Esophagus muscularis mucosa (tissue), 4 donors: ENCODE results near the gene AOC3. TPM values are rescaled to one million over a fixed set of nuclear protein-coding genes. Genes with fewer than 3 reads are reported as not detected.

Experiments used
- DNase-seq: peaks from one replicate; pipeline ENCODE4 v3.0.0-alpha.2; 2017; ENCODE audit errors: extremely low spot score
- H3K27ac ChIP-seq, 4 donors: fragments of 200-600 bp; sonication (generic); replicated peaks in 1 of 4; 1 replicate in 3 of 4; 2 replicates in 1 of 4; pipeline ENCODE4 v1.5.1; 2016 to 2019; ENCODE audit warnings: mild to moderate bottlenecking in 1 of 4
- H3K27me3 ChIP-seq, 4 donors: fragments of 200-600 bp; sonication (generic); one replicate each; pipeline versions ENCODE4 v1.5.1 to v1.6.0; 2016 to 2019
- H3K36me3 ChIP-seq, 4 donors: fragments of 200-600 bp; sonication (generic); one replicate each; pipeline ENCODE4 v1.5.1; 2016 to 2019
- H3K4me1 ChIP-seq, 4 donors: fragments of 200-600 bp; sonication (generic); one replicate each; pipeline ENCODE4 v1.5.1; 2016 to 2019
- H3K4me3 ChIP-seq, 4 donors: fragments of 200-600 bp; sonication (generic); 1 replicate in 2 of 4; 2 replicates in 2 of 4; pipeline ENCODE4 v1.5.1; 2016 to 2019; ENCODE audit warnings: mild to moderate bottlenecking in 4 of 4, moderate library complexity in 1 of 4
- H3K9me3 ChIP-seq, 4 donors: fragments of 200-600 bp; sonication (generic); 1 replicate in 3 of 4; 2 replicates in 1 of 4; pipeline ENCODE4 v1.5.1; 2016 to 2019
- EP300 ChIP-seq: sonication (generic); formaldehyde crosslinking; IDR thresholded peaks from one replicate; pipeline ENCODE4 v1.6.1; 2017; ENCODE audit warnings: antibody characterized with exemption
- POLR2A ChIP-seq: fragments of 450-650 bp; IDR thresholded peaks from one replicate; pipeline ENCODE4 v1.6.1; 2017; ENCODE audit warnings: antibody characterized with exemption, moderate library complexity, mild to moderate bottlenecking, low read depth
- POLR2AphosphoS5 ChIP-seq, 2 donors: sonication (generic); formaldehyde crosslinking; IDR thresholded peaks; one replicate each; pipeline ENCODE4 v1.6.1; 2017; ENCODE audit warnings: antibody characterized with exemption in 2 of 2
- WGBS: methylation state at CpG from one replicate; pipeline ENCODE4 v1.1.5; 2018; 5-methylcytosine and 5-hydroxymethylcytosine counted together
- intact Hi-C: fragments of 100-400 bp; cut with DNase I; formaldehyde crosslinking; loops from one replicate; pipeline ENCODE4 v1.15.1; 2023
- total RNA-seq, 4 donors: library from RNA; depleted of rRNA; stranded (reverse); fragments of >200 nt; gene quantifications; one replicate each; pipeline versions ENCODE4 v1.1.0 to v1.2.1, GENCODE V29; 2016
- TF ChIP-seq, protein P1 (sequence below), 3 experiments: fragments of 200-600 bp in 2 of 3; fragments of 450-650 bp in 1 of 3; sonication (generic) in 2 of 3; IDR thresholded peaks; one replicate each; pipeline ENCODE4 v1.5.1; 2017 to 2019; ENCODE audit warnings: antibody characterized with exemption in 3 of 3, mild to moderate bottlenecking in 2 of 3, moderate library complexity in 1 of 3

AOC3 gene
- total RNA-seq, 4 donors from 2014 or later: 89.0 to 242 (median 118) TPM

DNA sequence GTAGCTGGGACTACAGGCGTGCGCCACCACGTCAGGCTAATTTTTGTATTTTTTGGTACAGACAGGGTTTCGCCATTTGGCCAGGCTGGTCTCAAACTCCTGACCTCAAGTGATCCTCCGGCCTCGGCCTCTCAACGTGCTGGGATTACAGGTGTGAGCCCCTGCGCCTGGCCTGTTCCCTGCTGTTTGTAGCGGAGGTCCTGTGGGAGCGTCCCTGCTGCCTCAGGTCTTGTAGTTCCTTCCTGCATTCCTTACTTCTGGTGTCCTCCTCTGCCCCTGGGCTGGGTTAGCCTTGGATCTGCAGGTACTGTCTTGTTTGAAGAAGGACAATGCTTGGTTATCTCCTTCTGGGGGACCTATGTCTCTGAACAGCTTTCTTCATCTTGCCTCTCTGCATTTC, 26.0 kb downstream of the AOC3 start:
- 90% methylated on average over 10 of the region's 10 CpGs for WGBS
- intact Hi-C loops: no loop called here
- TF ChIP-seq POLR2AphosphoS5 (IDR thresholded peaks at IDR 0.05) (no peak), POLR2A (no peak), EP300 (no peak)
- TF ChIP-seq, protein P1, sequence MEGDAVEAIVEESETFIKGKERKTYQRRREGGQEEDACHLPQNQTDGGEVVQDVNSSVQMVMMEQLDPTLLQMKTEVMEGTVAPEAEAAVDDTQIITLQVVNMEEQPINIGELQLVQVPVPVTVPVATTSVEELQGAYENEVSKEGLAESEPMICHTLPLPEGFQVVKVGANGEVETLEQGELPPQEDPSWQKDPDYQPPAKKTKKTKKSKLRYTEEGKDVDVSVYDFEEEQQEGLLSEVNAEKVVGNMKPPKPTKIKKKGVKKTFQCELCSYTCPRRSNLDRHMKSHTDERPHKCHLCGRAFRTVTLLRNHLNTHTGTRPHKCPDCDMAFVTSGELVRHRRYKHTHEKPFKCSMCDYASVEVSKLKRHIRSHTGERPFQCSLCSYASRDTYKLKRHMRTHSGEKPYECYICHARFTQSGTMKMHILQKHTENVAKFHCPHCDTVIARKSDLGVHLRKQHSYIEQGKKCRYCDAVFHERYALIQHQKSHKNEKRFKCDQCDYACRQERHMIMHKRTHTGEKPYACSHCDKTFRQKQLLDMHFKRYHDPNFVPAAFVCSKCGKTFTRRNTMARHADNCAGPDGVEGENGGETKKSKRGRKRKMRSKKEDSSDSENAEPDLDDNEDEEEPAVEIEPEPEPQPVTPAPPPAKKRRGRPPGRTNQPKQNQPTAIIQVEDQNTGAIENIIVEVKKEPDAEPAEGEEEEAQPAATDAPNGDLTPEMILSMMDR (IDR thresholded peaks at IDR 0.05): no peak
- no peak for DNase-seq
- Histone ChIP-seq H3K4me1 (peaks cover 0 to 4% (median 0%) of the 10 kb centered on the region in 4 donors), H3K27ac (no peak overlapping the region), H3K9me3 (no peaks in the 10 kb centered on the region), H3K4me3 (no peak overlapping the region), H3K27me3 (no peaks in the 10 kb centered on the region), H3K36me3 (peaks cover 0 to 28% (median 8%) of the 10 kb centered on the region in 4 donors)

DNA sequence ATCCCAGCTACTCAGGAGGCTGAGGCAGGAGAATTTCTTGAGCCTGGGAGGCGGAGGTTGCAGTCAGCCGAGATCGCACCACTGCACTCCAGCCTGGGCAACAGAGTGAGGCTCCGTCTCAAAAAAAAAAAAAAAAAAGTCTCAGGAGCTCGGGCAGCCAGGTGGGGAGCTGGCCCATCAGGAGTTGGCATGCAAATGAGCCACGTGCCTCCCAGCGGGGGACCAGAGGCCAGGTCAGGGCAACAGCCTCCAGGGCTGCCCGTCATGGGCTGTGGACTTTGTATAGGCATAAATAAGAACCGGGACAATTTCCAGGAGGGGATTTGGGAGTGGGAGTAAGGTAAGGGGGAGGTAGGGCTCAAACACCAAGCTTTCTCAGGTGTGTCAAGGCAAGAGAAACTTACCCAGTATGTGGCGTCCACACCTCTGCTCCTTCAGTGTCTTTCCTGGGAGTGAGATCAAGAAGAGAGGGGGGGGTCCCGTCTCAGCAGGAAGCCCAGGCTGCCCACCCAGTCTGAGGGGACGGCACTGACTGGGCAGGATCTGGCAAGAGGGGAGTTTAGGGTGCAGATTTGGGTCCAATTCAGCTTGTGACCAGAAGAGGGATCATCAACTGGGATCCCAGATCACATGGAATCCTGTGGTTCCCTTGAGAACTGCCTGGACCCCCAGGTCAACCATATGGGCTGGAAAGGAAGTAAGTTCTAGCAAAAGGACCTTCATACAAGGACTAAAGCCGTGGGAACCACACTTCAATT, 27.3 kb downstream of the AOC3 start:
- Histone ChIP-seq H3K4me3 (no peak overlapping the region), H3K9me3 (no peaks in the 10 kb centered on the region), H3K4me1 (peaks cover 0 to 4% (median 0%) of the 10 kb centered on the region in 4 donors), H3K36me3 (peaks cover 0 to 15% (median 2%) of the 10 kb centered on the region in 4 donors), H3K27me3 (no peaks in the 10 kb centered on the region), H3K27ac (no peak overlapping the region)
- WGBS: 69% methylated on average over 13 of the region's 13 CpGs
- DNase-seq: no peak
- intact Hi-C loops: no loop called here
- TF ChIP-seq EP300 (no peak), POLR2A (no peak), POLR2AphosphoS5 (IDR thresholded peaks at IDR 0.05) (no peak)
- TF ChIP-seq, protein P1 (IDR thresholded peaks at IDR 0.05): no peak

DNA sequence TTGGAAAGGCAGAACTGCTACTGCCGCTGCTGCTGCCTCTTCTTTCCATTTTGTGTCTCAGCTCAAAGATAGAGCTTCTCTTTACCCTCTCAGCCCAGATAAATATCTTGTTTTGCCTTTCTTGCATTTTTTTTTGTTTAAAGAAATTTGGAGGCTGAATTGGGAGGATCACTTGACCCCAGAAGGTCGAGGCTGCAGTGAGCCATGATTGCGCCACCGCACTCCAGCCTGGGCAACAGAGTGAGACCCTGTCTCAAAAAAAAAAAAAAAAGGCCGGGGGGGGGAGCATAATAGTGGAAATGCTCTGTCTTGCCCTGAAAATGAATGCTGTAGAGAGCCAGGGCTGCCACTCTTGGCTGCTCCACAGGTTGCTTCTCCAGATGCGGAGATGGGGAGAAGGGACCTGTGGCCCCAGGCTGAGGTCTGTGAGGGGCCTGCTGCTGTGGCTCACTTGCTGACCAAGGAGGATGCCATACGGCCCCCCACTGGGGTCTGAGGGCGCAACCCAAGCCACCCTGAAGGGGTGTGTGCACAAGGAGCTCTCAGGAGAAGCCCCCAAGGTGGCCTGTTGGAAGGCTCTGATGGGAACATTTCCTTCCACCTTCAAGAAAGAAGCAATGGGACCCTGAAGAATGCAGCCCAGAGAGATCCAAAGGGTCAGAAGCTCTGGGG, 28.1 kb downstream of the AOC3 start:
- intact Hi-C loops: no loop called here
- H3K27ac ChIP-seq: no peak overlapping the region

DNA sequence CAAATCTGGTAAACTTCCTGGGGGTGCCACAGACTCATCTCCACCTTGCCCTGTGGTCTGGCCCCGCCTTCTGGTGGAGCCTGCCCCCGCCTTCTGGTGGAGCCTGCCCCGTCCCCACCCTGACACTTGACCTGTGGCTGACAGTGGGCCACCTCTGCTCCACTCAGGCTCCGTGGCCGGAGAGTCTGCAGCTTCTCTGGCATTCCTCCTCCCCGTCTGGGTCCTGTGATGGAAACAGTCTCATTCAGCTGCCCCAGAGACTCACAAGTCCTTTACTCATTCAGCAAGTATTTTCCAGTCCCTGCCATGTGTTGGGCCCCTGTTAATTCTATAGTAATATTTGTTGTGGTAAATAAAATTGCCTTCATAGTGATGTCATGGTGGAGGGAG, 28.6 kb downstream of the AOC3 start:
- Histone ChIP-seq H3K27ac (no peak overlapping the region), H3K4me1 (peaks cover 0 to 4% (median 0%) of the 10 kb centered on the region in 4 donors), H3K9me3 (no peaks in the 10 kb centered on the region), H3K36me3 (peaks cover 0 to 9% (median 0%) of the 10 kb centered on the region in 4 donors), H3K27me3 (no peaks in the 10 kb centered on the region), H3K4me3 (no peak overlapping the region)
- TF ChIP-seq, protein P1 (IDR thresholded peaks at IDR 0.05): no peak
- TF ChIP-seq POLR2A: no peak
- no peak for TF ChIP-seq POLR2AphosphoS5 (IDR thresholded peaks at IDR 0.05)
- DNase-seq: no peak
- 54% methylated on average over 5 of the region's 6 CpGs for WGBS
- intact Hi-C loops: no loop called here

More for the DNA sequence above, 28.1 kb downstream of the AOC3 start:
- Histone ChIP-seq H3K9me3 (no peaks in the 10 kb centered on the region), H3K4me3 (no peak overlapping the region), H3K27me3 (no peaks in the 10 kb centered on the region), H3K4me1 (peaks cover 0 to 4% (median 0%) of the 10 kb centered on the region in 4 donors), H3K36me3 (peaks cover 0 to 13% (median 0%) of the 10 kb centered on the region in 4 donors)
- DNase-seq: no peak
- WGBS: 87% methylated on average over 6 of the region's 8 CpGs
- TF ChIP-seq EP300: no peak
- TF ChIP-seq POLR2AphosphoS5 (IDR thresholded peaks at IDR 0.05): no peak
- TF ChIP-seq, protein P1 (IDR thresholded peaks at IDR 0.05): no peak
- TF ChIP-seq POLR2A: no peak
